Measurements from ENCODE around the gene EPB41L5.

EPB41L5 gene

DNA sequence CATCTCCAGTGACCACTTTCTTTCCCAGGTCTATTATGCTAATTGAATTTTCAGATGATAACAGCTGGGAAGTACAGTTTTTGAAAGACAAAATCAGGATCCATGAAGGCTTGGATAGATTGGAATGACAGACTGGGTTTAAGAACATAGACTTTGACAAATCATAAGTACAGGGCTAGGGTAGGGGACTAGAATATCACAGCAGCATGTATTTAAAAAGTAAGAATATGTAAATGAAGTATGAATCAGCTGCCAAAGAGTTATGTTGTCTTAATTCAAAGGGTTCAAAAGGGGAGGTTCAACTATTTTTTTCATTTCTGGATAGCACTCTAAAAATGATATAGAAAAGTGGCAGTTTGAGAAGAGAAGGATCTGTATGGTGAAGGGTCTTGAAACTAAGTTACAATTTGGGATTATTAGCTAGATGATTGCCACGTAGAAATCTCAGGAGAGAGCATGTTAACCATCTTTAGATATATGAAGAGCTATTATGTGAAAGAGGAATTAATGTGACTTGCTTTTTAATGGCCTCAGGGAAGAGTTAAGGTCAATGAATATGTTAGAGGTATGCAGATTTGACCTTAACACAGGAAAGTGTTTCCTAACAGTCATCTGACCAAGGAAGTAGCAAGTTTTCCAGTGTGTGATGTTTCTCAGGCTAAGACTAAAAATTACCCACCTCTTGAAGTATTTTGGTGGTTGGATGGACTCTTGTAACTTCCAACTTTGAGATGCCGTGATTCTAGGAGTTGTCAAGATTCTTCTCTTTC, 128.6 kb downstream of the EPB41L5 start:
- no peak overlapping the region for H3K4me3 ChIP-seq (replicated peaks; ENCODE audit: insufficient read depth, low read length)
- peaks cover 3% of the 10 kb centered on the region for H3K27me3 ChIP-seq (ENCODE audit: insufficient read depth, poor library complexity, severe bottlenecking)
- H3K27ac ChIP-seq (replicated peaks): no peak overlapping the region
- DNase-seq (ENCODE audit: low read depth in 1 of 2, low spot score in 1 of 2): no peak
- TF ChIP-seq GABPA (IDR thresholded peaks at IDR 0.05; ENCODE audit: low read depth) (no peak), POLR2AphosphoS5 (IDR thresholded peaks at IDR 0.05; ENCODE audit: low read depth) (no peak), SPI1 (IDR thresholded peaks at IDR 0.05; ENCODE audit: borderline replicate concordance, low read depth) (no peak)
- TF ChIP-seq, protein P1, sequence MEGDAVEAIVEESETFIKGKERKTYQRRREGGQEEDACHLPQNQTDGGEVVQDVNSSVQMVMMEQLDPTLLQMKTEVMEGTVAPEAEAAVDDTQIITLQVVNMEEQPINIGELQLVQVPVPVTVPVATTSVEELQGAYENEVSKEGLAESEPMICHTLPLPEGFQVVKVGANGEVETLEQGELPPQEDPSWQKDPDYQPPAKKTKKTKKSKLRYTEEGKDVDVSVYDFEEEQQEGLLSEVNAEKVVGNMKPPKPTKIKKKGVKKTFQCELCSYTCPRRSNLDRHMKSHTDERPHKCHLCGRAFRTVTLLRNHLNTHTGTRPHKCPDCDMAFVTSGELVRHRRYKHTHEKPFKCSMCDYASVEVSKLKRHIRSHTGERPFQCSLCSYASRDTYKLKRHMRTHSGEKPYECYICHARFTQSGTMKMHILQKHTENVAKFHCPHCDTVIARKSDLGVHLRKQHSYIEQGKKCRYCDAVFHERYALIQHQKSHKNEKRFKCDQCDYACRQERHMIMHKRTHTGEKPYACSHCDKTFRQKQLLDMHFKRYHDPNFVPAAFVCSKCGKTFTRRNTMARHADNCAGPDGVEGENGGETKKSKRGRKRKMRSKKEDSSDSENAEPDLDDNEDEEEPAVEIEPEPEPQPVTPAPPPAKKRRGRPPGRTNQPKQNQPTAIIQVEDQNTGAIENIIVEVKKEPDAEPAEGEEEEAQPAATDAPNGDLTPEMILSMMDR (IDR thresholded peaks at IDR 0.05; ENCODE audit: insufficient read depth, low read length): no peak

DNA sequence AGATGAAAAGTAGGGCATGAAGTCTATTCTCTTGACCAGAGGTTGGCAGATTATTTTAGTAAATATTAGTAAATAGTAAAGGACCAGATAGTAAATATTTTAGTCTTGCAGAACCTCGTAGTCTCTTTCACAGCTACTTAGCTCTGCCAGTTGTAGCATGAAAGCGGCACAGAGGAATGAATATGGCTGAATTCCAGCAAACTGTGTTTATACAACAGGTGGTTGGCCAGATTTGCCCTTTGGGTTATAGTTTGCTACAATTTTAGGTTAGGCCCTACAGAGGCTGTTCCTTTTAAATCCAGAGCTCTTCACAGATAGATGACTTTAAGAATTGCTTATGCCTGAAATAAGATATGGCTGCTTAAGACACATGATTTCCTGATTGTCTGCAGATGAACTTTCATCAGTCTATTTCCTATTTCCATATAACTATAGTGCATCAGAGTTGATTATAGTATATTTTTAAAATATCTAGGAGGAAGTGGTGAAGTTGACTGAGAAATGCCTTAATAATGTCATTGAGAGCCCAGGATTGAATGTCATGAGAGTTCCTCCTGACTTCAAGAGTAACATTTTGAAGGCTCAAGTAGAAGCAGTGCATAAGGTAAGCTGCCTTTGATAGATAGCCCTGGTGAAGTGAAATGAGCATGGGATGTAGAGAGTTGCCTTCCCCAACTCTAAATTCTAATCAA, 129.8 kb downstream of the EPB41L5 start:
- TF ChIP-seq GABPA (IDR thresholded peaks at IDR 0.05; ENCODE audit: low read depth) (no peak), SPI1 (IDR thresholded peaks at IDR 0.05; ENCODE audit: borderline replicate concordance, low read depth) (no peak), POLR2AphosphoS5 (IDR thresholded peaks at IDR 0.05; ENCODE audit: low read depth) (no peak)
- TF ChIP-seq, protein P1 (IDR thresholded peaks at IDR 0.05; ENCODE audit: insufficient read depth, low read length): no peak
- TF ChIP-seq, protein P2, sequence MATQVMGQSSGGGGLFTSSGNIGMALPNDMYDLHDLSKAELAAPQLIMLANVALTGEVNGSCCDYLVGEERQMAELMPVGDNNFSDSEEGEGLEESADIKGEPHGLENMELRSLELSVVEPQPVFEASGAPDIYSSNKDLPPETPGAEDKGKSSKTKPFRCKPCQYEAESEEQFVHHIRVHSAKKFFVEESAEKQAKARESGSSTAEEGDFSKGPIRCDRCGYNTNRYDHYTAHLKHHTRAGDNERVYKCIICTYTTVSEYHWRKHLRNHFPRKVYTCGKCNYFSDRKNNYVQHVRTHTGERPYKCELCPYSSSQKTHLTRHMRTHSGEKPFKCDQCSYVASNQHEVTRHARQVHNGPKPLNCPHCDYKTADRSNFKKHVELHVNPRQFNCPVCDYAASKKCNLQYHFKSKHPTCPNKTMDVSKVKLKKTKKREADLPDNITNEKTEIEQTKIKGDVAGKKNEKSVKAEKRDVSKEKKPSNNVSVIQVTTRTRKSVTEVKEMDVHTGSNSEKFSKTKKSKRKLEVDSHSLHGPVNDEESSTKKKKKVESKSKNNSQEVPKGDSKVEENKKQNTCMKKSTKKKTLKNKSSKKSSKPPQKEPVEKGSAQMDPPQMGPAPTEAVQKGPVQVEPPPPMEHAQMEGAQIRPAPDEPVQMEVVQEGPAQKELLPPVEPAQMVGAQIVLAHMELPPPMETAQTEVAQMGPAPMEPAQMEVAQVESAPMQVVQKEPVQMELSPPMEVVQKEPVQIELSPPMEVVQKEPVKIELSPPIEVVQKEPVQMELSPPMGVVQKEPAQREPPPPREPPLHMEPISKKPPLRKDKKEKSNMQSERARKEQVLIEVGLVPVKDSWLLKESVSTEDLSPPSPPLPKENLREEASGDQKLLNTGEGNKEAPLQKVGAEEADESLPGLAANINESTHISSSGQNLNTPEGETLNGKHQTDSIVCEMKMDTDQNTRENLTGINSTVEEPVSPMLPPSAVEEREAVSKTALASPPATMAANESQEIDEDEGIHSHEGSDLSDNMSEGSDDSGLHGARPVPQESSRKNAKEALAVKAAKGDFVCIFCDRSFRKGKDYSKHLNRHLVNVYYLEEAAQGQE (IDR thresholded peaks at IDR 0.05; ENCODE audit: insufficient replicate concordance, low read depth): no peak
- H3K27ac ChIP-seq (replicated peaks): no peak overlapping the region
- no peak for DNase-seq (ENCODE audit: low read depth in 1 of 2, low spot score in 1 of 2)
- no peak overlapping the region for H3K4me3 ChIP-seq (replicated peaks; ENCODE audit: insufficient read depth, low read length)
- peaks cover 3% of the 10 kb centered on the region for H3K27me3 ChIP-seq (ENCODE audit: insufficient read depth, poor library complexity, severe bottlenecking)

DNA sequence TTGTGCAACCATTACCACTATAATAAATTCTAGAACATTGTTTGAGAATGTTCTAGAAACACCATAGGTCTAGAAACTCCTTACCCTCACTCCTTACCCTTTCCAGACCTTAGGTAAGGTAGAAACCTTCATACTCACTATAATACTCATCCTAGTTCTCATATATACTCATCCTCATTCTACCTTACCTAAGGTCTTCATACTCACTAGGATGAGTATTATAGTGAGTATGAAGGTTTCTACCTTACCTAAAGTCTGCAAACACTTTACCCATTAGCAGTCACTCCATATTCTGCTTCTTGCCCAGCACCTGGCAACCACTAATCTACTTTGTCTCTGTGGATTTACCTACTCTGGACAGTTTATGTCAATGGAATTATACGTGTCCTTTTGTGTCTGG, 135.4 kb downstream of the EPB41L5 start:
- no peak overlapping the region for H3K27ac ChIP-seq (replicated peaks)
- no peak overlapping the region for H3K4me3 ChIP-seq (replicated peaks; ENCODE audit: insufficient read depth, low read length)
- H3K27me3 ChIP-seq (ENCODE audit: insufficient read depth, poor library complexity, severe bottlenecking): no peaks in the 10 kb centered on the region
- TF ChIP-seq, protein P2 (IDR thresholded peaks at IDR 0.05; ENCODE audit: insufficient replicate concordance, low read depth): no peak
- TF ChIP-seq, protein P1 (IDR thresholded peaks at IDR 0.05; ENCODE audit: insufficient read depth, low read length): no peak
- no peak for TF ChIP-seq SPI1 (IDR thresholded peaks at IDR 0.05; ENCODE audit: borderline replicate concordance, low read depth)
- no peak for TF ChIP-seq GABPA (IDR thresholded peaks at IDR 0.05; ENCODE audit: low read depth)
- no peak for TF ChIP-seq POLR2AphosphoS5 (IDR thresholded peaks at IDR 0.05; ENCODE audit: low read depth)
- no peak for DNase-seq (ENCODE audit: low read depth in 1 of 2, low spot score in 1 of 2)
